HG03280 (cell line): ENCODE measurements around the gene TCHP.

Experiments
- ATAC-seq: cut with Tn5 transposase; IDR thresholded peaks from one replicate; pipeline ENCODE4 v1.9.1; 2021; ENCODE audit warnings: mild to moderate bottlenecking, moderate library complexity; ENCODE audit not compliant: unreplicated experiment

The TCHP gene

DNA sequence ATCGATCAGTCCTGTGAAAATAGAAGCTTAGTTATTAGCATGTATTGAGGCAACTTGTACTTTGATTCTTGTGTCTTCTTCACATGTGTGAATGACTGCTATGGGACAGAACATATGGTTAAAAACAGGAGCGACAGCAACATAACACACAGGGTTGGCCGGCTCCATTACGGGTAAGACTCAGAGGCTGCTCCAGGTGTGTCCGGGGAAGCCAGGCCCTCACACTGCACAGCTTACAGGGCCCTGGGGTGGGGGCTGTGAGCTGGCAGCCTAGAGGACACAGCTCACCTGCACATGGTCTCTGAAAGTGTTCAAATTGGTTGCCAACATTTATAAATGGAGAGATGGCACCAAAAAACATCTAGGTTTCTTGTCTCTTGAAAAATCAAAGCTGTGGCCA is 31.1 kb downstream of the TCHP start:
- ATAC-seq = no peak

DNA sequence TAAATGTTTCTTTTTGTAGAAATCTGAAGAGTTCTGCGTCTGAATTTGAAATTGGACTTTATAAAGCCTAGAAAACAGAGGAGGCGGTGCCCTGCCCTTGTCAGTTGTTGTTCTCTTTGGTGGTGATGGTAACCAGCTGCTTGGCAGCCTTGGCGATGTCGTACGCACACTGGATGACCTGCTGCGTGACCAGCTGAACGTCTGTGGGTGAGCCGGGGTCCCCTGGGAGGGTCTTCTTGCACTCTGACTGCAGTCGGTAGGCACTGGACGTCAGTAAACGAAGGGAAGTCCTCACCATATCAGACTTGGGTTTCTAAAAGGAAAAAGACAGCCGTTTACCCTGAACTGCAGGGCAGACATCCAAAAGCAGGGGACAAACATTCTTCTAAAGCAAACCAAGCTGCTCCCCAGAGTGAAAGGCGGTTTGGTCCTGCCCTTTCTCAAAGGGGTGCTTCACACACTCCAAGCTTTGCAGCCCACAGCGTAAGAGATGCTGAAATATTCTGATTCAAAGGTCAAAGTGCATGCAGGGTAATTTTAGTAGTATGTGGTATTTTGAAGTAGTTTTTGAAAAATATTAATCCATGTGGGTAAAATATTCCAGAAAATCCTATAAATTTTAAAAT is 32.9 kb downstream of the TCHP start:
- ATAC-seq = no peak

DNA sequence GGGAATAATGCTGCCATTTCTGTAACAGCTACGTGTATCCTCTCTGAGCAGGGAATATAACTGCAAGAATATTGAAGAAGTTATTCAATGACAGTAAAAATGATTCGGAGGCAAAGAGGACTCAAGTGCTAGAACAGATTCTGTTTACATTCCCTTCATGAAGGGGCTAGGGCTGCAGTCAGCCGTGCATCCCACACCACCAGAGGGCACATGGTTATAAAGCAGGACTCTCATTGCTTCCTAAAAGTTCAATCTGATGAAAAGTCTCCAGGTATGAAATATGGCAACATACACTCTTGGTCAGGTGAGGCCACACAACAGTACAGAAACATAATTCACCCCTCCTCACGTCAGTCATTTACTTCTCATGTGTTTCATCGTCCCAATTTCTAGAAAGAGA is 34.0 kb downstream of the TCHP start:
- no peak for ATAC-seq

DNA sequence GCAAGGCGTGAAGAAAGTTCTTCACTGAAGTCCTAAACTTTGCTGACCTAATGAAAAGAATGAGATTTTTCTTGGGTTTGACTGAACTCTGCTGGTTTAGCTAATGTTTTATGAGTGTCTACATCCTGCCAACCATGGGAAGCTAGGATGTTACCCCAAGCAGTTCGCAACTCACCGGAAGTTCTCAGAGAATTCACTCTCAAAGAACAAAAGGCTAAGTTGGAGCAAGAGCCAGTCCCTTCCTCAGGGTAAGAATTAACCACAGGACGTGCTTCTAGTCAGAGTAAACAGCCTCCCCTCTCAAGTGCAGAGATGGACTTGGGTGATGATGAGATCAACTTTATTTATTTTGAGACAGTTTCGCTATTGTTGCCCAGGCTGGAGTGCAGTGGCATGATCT is 37.3 kb downstream of the TCHP start:
- no peak for ATAC-seq

DNA sequence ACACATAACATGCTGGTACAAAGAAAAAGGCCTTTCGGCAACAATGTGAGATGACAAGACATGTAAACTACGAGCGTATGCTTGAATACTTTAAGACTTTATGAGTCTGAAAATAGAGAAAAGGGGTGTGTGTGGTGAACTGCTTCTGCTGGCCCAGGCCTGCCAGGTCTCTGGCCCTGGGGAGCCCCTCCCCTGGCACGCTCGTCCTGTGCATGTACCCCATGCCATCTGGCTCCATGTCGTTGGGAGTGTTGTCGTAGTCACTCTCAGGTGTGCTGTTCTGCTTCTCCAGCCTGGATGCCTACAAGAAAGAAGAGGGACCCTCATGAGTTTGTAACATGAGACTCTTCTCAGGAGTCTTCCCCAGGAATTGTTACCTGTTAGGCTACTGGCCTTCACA is 38.9 kb downstream of the TCHP start:
- no peak for ATAC-seq

DNA sequence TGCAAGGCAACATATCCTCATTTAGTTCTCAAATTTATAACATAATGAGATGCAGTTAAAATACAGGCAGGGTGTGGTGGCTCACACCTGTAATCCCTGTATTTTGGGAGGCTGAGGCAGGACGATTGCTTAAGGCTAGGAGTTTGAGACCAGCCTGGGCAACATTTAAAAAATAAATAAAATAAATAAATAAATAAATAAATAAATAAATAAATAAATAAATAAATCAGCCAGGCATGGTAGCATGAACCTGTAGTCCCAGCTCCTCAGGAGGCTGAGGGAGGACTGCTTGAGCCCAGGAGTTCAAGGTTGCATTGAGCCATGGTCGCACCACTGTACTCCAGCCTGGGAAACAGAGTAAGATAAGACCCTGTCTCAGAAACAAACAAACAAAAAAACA is 39.4 kb downstream of the TCHP start:
- no peak for ATAC-seq

DNA sequence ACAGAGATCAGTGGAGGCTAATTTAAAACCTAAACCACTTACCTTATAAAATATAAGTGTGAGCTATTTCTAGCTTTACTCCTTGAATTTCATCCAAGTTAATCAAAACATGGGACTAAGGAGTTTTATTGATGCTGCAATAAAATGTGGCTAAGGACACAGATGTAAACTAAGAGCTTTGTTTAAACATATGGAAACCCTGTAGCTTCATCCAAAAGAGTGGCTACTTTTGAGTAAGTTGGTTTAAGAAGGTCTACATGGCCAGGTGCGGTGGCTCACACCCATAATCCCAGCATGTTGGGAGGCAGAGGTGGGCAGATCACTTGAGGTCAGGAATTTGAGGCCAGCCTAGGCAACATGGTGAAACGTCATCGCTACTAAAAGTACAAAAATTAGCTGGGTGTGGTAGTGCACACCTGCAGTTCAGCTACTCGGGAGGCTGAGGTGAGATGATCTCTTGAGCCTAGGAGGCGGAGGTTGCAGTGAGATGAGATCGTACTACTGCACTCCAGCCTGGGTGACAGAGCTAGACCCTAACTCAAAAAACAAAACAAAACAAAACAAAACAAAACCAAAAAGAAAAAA is 40.4 kb downstream of the TCHP start:
- ATAC-seq = no peak

DNA sequence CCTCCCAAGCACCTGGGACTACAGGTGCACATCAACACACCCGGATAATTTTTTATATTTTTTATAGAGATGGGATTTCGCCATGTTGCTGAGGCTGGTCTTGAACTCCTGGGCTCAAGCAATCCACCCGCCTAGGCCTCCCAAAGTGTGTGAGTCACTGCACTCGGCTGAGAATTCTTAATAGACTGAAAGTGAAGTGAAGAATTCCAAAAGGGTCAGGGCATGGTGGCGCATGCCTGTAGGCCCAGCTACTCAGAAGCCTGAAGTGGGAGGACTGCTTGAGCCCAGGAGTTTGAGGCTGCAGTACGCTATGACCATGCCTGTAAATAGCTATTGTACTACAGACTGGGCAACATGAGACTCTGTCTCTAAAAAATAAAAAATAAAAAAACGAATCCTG is 43.7 kb downstream of the TCHP start:
- ATAC-seq = no peak

DNA sequence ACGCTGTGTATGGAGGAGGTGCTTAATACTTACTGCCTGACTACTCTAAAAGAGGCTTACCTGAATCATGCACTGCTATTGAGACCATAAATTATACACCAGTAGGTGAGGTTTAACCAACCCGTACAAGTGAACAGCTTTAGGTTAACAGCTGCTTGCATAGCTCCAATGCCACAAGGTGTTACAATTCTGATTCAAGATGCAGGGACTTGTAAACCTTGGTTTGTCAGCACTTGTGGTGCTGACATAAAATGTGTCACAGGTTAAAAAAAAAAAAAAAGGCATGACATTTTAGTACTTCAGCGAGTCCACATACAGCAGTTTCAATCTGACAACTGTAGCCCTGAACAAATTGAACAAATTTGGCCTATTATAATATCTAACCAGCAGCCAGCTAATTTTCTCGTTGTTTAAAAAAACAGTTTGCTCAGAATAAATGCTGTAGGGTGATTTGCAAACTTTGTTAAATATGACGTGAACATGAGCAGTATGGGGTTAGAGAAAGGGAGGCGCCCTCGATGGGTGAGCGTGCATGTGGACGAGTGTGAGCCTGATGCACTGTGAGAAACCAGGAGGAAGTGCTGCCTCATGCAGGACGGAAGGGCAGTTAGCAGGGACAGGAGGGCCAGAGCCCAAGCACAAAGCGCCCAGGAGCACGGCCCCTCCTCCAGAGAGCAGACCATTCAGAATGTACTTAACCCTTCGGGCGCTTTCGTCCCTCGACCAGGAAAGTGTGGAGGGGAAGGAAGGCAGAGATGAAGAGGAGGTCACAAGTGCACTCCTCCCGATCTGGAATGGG is 44.7 kb downstream of the TCHP start:
- no peak for ATAC-seq

DNA sequence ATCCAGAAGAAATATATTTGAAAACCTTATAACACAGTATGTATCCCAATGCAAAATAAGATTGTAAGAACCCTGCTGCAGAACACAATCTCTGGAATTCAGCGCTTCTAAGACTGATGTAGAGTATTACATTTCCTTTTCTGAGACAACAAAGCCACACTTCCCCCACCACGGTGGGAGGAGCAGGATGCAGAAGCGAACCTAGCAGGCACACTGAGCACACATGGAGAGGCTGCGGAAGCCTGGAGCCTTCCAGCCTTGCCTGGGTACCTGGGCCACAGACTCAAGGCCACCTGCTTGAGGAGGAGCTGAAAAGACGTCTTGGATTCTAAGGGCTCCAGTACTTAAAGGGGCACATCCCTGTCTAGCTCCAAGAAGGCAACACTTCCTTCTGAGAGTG is 46.4 kb downstream of the TCHP start:
- ATAC-seq = no peak

DNA sequence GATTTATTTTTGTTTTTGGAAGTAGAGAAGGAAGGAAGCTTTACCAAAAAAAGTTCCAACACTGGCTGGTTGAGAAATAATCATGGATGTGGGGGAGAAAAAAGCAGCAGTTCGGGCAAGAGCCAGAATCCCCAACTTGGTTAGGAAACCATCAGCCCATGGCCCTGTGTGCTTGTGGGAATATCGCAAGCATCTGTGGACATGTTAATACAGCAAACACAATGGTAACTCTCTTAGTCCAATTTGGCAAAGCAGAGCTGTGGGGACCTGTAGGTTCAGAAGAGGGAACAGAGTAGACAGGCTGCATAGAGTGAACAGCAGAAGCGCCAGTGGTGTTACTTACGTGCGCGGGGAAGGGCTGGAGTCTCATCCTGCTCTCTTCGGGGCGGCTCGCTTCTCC is 46.8 kb downstream of the TCHP start:
- ATAC-seq = no peak

DNA sequence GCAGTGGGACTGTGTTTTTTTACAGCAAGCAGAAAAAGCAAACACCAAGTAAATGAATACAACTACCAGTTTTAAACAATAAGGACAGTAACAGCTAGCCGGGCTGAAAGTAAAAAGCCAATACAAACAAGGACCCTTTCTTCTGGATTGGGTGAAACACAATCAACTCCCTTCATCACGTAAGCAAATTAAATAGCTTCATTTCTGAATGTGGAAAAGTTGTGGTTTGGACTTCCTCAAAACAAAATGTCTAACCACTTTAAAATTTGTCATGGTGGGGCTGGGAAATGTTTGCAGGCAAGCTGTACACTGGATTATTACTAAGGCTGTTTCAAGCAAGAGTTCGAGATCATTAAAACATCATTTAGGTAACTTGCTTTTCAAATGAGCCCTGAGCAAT is 47.4 kb downstream of the TCHP start:
- no peak for ATAC-seq

DNA sequence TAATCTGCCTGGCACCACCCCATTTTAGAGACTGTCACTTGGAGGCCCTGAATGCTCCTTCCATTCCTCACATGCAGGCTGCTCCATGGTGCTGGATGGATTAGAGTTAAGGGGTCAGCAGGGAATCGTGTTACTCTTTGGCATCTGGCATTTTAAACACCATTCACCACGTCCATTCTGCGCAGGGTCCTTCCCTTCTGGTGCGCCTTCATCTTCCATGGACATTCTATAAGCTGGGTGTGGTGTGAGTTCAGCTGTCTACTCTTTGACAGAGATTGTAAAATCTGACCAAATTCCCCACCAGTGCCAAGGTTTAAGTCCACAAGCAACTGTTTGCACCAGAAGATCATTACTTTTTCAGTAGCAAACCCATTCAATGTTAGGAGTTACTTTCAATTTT is 48.3 kb downstream of the TCHP start:
- no peak for ATAC-seq

DNA sequence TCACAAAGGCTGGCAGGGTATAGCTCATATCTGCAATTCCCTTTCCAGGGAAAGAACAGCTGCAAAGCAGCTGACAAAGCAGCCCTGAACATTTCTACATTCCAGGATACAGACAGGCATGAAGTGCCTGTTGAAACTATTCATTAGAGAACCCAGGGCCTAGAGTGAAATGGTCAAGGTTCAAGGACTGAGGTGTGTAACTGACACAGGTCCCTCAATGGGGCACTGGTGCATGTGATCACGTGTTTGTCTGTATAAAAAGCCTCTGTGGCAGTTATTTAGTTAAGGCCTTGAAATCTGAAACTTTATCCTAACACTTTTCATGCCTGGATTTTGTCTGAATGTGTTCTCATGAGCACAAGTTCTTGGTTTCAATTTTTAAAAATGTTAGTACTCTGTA is 49.0 kb downstream of the TCHP start:
- ATAC-seq = no peak

DNA sequence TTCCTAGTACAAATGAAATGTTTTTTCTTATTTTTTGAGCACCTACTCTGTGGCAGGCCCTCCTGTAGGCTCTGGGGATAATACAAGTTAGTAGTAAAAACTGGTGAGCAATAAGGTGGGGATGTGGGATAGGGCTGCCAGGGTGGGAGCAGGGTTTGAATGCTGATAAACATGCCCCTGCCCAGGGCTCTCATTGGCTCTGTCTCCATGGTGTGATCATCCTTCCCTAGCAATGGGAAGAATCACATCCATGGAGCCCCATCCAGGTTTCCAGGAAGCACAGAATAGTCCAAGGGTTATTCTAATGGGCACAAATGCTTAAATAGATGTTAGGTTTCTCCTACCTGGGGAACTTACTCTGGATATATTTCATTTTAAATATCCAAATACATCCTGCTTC is 50.6 kb downstream of the TCHP start:
- ATAC-seq = no peak

DNA sequence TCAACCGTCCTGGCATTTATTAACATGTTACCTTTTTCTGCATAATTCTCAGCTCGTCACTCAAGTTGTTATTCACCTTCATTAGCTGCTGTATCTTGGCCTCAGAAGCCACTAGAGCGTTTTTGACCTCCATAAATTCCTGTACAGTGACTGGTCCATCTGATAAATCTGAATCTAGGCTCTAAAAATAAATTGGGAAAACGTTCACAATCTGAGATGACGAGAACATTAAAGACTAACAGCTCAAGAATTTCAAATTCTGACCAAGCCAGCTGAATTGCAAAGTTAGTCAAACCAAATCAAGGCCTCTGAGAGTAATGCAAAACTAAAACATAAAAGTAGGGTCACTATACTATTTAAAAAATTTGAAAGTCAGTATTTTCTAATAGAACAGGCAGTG is 51.1 kb downstream of the TCHP start:
- ATAC-seq = no peak

DNA sequence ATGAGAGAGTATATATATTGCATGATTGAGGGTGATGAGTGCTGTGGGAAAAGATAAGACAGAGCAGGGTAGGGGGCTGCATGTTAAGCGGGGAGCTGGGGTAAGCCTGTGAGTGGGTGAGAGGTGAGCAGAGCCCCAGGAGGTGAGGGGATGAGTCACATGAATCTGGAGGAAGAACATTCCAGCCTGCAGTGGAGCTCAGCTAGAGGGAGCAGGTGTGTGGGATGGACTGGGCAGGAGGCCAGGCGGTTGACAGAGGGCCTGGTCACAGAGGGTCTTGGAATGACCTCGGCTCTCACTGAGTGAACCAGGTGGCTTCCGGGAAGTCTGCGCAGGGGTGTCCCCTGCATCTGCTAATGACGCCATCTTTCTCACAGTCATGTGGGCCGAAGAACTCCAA is 51.7 kb downstream of the TCHP start:
- ATAC-seq = no peak

DNA sequence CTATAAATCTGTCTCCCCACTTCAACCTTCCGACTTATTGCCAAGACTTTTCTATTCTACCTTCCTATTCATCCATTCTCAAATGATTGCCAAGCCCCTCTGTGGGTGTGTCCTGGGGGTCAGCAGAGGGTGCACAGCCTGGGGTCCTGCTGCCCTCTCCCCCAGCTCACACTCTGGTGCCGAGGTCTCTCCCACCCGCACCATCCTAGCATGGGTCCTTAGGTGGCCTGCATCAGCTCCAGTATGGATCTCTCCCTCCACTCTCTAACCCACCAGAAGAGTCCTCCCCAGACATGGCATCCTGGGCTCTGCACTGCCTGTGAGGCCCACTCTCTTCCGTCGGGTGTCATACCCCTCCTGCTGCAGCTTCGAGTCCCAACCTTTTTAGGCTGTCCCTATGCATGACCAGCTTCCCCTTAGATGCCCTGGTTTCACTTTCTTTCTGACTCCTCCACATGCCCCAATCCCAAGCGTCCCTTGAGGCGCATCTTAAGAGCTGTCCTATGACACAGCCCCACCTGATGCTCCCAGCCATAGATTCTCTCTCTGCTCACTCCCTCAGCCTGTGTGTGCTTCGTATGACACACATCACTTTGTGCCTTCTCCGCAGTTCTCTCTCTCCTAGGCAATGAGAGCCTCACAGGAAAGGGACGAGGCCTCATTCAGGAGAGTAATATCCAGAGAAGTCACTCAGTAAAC is 52.2 kb downstream of the TCHP start:
- ATAC-seq = no peak

DNA sequence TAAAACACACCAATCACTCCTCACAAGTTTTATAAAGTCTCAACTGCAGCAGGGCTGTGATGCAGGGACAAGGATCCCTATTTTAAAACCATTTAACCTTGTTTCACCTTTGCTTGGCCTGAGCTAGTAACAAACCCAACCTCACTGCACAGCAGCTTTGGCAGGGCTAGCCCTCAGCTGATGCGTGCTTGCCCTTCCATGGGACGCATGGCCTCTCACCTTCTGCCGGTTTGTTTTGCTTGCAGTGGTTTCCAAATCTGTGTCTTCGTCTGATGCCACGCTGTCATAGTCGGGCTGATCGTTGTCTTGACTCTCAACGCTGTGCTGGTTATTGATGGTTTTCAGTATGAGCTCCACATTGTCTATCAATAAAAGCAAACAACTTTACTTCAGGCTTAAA is 52.8 kb downstream of the TCHP start:
- ATAC-seq = no peak

DNA sequence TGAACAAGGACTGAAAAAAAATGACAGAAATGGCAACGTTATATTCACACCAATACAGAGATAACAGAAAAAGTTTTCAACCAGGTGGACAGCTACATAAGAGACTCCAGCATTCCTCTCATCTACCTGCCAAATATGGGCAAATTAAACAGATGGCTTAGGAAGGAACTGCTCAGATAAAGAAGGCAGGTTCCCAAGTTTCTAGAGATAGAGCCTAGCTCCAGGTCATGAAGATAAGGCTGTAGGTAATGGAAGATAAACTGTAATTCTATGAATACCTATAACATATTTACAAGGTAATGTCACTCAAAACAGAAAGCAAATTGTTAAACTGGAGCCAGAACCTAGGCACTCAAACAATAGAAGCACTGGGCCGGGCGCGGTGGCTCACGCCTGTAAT is 53.6 kb downstream of the TCHP start:
- no peak for ATAC-seq

DNA sequence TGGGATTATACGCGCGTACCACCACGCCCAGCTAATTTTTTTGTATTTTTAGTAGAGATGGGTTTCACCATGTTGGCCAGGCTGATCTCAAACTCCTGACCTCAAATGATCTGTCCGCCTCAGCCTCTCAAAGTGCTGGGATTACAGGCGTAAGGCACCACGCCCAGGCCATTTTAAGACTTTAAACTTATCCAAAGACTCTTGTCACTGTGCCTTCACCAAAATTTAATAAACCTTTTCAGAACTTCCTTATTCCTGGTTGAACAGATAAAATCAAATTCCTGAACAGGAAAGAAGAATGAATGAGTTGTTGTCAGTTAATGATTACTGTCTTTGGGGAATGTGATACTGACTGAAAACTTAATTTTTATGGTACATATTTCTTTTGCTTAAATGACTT is 58.3 kb downstream of the TCHP start:
- no peak for ATAC-seq
